Subcutaneous adipose tissue (tissue), 4 donors: ENCODE results near the gene LRRC3. TPM values are rescaled to one million over a fixed set of nuclear protein-coding genes. Genes with fewer than 3 reads are reported as not detected.

Experiments
- total RNA-seq, 4 donors: library from RNA; depleted of rRNA; stranded (reverse); fragments of >200 nt; gene quantifications; one replicate each; pipeline ENCODE4 v1.1.0, GENCODE V29; 2016
- TF ChIP-seq, protein P1 (sequence below): fragments of 450-650 bp; IDR thresholded peaks from one replicate; pipeline ENCODE4 v1.5.1; 2016; ENCODE audit warnings: low read depth, mild to moderate bottlenecking, control low read depth, antibody characterized with exemption, moderate library complexity

The LRRC3 gene
- total RNA-seq, 4 donors from 2014 or later: 0.98 to 4.2 (median 3.0) TPM

DNA sequence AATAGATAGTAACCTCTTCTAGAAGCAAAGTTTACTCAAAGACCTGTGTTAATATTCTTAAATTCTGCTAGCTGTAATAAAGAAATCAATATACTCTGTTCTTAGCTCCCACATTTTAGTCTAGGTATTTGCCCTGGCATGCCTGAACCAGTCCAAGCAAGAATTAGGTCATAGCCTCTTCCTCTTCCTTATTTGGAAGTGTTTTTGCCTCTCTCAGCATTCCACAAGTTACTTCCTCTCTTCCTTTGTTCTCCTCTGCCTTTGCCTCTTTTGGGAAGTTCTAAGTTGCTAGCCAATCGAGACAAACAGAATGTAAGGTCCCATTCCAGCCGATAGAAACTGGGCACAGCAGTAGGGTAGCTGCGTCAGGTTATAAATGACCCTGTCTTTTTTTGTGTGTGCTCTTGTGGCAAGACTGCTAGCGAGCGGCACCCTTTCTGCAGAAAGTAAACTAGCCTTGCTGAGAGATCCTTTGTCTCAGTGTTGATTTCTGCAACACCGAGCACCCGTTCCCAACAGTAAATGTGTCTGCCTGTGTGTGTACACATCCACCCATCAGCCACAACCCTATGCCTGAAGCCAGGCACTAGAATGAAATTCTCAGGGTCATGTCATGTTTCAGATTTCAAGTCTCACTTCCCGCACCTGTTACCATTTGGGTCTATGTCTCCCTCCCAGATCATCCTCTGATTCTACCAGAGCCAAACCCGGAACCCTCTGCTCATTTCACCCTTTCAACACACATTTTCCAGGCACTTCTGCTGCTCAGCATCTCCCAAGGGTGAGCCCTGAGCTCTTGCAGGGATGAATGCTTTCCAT is 37.5 kb downstream of the LRRC3 start:
- TF ChIP-seq, protein P1, sequence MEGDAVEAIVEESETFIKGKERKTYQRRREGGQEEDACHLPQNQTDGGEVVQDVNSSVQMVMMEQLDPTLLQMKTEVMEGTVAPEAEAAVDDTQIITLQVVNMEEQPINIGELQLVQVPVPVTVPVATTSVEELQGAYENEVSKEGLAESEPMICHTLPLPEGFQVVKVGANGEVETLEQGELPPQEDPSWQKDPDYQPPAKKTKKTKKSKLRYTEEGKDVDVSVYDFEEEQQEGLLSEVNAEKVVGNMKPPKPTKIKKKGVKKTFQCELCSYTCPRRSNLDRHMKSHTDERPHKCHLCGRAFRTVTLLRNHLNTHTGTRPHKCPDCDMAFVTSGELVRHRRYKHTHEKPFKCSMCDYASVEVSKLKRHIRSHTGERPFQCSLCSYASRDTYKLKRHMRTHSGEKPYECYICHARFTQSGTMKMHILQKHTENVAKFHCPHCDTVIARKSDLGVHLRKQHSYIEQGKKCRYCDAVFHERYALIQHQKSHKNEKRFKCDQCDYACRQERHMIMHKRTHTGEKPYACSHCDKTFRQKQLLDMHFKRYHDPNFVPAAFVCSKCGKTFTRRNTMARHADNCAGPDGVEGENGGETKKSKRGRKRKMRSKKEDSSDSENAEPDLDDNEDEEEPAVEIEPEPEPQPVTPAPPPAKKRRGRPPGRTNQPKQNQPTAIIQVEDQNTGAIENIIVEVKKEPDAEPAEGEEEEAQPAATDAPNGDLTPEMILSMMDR: no peak

DNA sequence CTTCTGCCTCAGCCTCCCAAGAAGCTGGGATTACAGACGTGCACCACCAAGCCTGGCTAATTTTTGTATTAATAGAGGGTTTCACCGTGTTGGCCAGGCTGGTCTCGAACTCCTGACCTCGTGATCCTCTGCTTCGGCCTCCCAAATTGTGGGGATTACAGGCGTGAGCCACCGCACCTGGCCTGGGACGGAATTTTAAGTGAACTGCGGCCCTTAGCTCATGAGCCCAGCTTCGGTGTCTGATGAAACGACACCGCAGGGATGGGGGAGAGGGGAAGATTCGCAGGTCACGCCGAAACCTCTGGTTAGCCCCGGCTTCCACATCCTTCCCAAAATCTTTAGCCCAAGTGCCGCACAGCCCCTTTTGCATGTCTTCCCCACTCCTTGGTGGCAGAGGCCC is 39.1 kb downstream of the LRRC3 start:
- TF ChIP-seq, protein P1: no peak

DNA sequence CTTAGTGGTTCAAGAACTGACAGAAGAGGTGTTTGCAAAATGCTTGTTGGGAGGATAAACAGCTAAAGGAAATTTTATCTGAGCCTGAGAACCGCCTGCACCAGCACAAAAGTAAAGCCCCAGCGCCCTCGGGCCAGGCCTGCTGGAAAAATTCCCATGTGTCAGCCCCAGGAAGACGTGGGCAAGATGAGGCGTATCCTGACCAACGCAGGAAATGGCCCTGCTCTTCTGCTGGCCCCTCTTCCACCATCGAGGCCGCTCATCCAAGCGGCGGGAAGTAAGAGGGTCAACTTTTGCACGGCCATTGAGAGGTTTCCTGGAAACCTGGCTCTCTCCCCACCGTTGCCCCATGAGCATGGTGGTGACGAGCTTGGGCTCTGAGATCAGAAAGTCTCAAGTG is 39.6 kb downstream of the LRRC3 start:
- TF ChIP-seq, protein P1: no peak

DNA sequence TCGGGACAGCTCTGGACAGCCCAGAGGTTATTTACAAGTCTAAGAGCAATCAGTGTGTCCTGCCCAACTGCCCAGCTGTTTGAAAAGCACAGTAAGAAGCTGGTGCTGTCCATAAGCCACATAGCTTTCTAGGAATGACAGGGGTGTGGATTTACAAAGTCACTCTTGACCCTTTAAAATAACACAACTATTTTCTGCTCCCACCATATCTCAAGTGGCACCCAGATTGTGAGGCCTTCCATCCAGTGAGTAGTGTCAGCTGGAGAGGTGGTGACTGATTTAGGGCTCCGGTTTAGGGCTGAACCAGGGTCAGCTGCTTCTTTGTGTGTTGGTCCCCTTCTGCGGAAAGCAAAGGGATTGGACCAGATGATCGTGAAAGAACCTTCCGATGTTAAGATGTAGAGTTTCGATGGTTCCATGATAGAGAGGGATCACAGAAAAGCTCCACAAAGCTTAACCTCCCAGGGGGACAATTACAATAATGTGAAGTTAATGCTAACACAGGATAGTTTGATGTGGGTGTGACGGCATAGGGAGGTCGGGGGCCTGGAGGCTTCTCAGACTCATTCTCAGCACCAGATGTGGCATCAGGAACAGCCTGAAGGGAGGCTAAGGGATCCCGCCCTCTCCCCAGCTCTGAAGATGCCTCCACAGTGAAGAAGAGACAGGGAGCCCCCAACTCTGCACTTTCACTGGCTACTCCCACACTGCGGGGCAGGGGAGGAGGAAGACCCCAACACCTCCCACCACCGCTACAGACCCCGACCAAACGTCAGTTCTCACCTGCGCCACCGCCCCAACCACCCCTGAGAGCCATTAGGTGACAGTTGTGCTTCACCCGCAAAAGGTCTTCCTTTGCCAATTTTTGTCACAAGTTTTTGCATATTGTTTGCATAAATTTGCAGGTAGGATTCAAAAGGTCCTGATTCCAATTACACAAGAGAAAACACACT is 40.6 kb downstream of the LRRC3 start:
- TF ChIP-seq, protein P1: no peak

DNA sequence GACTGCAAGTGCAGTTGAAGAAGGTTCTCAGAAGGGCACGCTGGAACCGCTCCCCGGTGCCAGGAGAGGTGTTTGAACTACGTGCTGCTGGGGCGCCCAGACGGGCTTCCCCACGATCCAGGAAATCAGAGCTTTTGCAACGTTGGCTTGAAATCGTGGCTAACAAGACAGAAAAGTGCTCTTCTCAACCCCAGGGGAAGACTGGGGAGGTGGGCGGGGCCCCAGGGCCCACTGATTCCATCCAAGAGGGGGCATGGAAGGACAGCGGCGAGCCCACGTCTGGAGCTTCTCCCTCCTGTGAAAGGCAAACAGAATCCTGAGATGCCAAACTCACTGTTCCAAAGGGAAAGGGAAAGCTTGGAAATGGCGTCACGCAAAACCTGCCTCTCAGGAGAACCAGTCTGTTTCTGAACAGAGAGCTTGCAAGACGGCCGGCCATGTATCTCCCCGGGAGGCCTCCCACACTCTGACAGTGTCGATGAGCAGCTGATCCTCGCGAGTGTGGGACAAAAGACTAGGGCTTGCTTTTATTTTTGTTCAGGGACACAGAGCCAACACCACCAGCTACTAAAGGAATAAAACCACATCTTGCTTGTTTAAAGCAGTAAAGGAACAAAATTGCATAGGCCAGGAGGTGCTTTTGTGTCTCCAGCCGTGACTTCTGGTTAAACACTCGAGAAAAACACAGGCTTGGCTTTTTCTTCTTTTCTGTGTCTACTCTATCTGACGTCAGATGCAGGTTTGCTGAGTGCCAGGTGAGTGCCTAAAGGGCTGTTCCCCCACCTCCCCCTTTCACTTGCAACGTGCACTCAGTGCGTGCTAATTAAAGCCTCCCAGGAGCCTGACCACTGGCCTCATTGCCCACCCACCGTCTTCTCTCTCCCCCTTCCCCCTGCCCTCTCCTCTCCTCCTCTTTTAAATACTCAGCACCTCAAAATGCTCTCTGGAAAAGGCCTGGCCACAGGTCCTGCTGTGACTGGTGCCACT is 41.5 kb downstream of the LRRC3 start:
- TF ChIP-seq, protein P1: no peak

DNA sequence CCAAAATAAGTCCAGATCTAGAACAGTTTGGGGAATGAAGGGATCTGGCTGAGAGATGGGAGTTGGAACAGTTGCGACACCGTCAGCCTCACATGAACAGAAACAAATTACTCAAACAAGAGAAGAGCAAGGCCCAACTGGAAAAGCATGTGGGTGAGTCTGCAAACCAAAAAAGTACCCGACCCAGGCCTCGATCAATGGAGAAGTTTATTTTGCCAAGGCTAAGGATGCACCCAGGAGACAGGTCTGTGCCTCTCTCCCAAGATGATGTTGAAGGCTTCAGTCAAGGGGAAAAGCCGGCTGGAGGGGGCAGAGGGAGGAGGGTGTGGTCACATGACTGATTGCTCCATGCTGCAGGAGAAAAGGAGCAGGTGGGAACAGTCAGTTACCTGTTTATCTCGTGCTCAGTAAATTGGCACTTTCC is 42.4 kb downstream of the LRRC3 start:
- TF ChIP-seq, protein P1: no peak
